ENCODE results near the gene MACO1. TPM values are rescaled to one million over a fixed set of nuclear protein-coding genes. Genes with fewer than 3 reads are reported as not detected.

The MACO1 gene
- total and polyA plus RNA-seq, 9 of the 15 experiments (the other 6 are each of a cell fraction or from before 2014, with no cell fraction given): 4.6 to 28.4 (median 21.7) TPM

DNA sequence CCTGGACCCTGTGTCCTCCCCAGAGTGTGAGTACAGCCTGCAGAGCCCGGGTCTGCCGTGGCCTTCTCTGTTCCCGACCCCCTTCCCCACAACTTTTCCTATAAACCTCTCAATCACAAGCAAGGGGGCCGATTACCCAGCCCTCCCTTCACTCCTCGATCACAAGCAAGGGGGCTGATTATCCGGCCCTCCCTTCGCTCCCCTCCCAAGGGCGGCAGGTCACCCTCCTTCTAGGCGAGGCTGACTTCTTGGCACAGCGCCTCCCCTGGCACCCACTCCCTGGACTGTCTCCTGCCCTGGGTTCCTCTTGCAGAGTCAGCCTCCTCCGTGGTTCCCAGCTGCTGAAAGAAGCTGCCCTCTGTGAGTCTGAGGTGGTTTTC is 100.4 kb downstream of the MACO1 start (continued):
- TF ChIP-seq NCOA2 (IDR thresholded peaks at IDR 0.05; ENCODE audit: partially characterized antibody in 2 of 2): no peak
- TF ChIP-seq CEBPB (tag; IDR thresholded peaks at IDR 0.05): no peak
- no peak for TF ChIP-seq ZNF324 (CRISPR knock-in tag; IDR thresholded peaks at IDR 0.05)
- TF ChIP-seq, protein P1, sequence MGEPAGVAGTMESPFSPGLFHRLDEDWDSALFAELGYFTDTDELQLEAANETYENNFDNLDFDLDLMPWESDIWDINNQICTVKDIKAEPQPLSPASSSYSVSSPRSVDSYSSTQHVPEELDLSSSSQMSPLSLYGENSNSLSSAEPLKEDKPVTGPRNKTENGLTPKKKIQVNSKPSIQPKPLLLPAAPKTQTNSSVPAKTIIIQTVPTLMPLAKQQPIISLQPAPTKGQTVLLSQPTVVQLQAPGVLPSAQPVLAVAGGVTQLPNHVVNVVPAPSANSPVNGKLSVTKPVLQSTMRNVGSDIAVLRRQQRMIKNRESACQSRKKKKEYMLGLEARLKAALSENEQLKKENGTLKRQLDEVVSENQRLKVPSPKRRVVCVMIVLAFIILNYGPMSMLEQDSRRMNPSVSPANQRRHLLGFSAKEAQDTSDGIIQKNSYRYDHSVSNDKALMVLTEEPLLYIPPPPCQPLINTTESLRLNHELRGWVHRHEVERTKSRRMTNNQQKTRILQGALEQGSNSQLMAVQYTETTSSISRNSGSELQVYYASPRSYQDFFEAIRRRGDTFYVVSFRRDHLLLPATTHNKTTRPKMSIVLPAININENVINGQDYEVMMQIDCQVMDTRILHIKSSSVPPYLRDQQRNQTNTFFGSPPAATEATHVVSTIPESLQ (CRISPR knock-in tag; IDR thresholded peaks at IDR 0.05): no peak
- no peak for TF ChIP-seq TCF3 (CRISPR knock-in tag; IDR thresholded peaks at IDR 0.05)
- TF ChIP-seq, protein P2, sequence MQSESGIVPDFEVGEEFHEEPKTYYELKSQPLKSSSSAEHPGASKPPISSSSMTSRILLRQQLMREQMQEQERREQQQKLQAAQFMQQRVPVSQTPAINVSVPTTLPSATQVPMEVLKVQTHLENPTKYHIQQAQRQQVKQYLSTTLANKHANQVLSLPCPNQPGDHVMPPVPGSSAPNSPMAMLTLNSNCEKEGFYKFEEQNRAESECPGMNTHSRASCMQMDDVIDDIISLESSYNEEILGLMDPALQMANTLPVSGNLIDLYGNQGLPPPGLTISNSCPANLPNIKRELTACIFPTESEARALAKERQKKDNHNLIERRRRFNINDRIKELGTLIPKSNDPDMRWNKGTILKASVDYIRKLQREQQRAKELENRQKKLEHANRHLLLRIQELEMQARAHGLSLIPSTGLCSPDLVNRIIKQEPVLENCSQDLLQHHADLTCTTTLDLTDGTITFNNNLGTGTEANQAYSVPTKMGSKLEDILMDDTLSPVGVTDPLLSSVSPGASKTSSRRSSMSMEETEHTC (IDR thresholded peaks at IDR 0.05): no peak

DNA sequence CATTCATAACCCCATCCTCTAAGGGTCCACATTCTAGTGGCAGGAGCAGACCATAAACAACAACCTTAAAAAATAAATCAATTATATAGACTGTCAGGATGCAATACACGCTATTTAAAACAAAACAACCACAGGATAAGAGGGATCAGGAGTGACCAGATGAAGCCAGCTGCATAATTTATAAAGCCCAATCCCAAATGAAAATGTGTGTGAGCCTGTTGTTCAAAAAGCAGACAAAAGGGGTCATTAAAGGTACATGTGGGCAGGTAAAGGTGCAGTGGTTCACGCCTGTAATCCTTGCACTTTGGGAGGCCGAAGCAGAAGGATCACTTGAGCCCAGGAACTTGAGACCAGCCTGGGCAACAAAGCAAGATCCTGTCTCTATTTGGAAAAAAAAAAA is 102.3 kb downstream of the MACO1 start:
- CTCF ChIA-PET (ENCODE audit: low intra/inter-chr PET ratio): no interaction called here
- no peak overlapping the region for H3K27ac ChIP-seq (ENCODE audit: extremely low read depth, low read depth, low read length)
- no peaks in the 10 kb centered on the region for H3K79me2 ChIP-seq (ENCODE audit: control insufficient read depth, insufficient read depth, low read length)
- no peak overlapping the region for H3K4me2 ChIP-seq (ENCODE audit: insufficient read depth, low read length)
- ATAC-seq (no peak), DNase-seq (ENCODE audit: extremely low read depth in 1 of 4, low spot score in 3 of 4) (no peak), FAIRE-seq (no peak)
- no peaks in the 10 kb centered on the region for H3K9me3 ChIP-seq (replicated peaks; ENCODE audit: control insufficient read depth, insufficient read depth, low read depth, low read length)
- H3K27me3 ChIP-seq (ENCODE audit: control insufficient read depth in 2 of 2, insufficient read depth in 2 of 2, low read length in 2 of 2): peaks cover 0 to 25% of the 10 kb centered on the region in 2 experiments; a peak in 3 of 5 replicates
- no TSS peak for BruUV-seq (replicated peaks)
- POLR2A ChIA-PET: no interaction called here
- peaks cover 11 to 46% of the 10 kb centered on the region in 2 experiments; a peak in 3 of 5 replicates for H3K4me1 ChIP-seq (replicated peaks in 1 of 2; ENCODE audit: control insufficient read depth in 2 of 2, insufficient read depth in 2 of 2, low read length in 2 of 2)
- TF ChIP-seq, protein P3, sequence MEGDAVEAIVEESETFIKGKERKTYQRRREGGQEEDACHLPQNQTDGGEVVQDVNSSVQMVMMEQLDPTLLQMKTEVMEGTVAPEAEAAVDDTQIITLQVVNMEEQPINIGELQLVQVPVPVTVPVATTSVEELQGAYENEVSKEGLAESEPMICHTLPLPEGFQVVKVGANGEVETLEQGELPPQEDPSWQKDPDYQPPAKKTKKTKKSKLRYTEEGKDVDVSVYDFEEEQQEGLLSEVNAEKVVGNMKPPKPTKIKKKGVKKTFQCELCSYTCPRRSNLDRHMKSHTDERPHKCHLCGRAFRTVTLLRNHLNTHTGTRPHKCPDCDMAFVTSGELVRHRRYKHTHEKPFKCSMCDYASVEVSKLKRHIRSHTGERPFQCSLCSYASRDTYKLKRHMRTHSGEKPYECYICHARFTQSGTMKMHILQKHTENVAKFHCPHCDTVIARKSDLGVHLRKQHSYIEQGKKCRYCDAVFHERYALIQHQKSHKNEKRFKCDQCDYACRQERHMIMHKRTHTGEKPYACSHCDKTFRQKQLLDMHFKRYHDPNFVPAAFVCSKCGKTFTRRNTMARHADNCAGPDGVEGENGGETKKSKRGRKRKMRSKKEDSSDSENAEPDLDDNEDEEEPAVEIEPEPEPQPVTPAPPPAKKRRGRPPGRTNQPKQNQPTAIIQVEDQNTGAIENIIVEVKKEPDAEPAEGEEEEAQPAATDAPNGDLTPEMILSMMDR (IDR thresholded peaks at IDR 0.05 in 2 of 3, conservative IDR thresholded peaks at IDR 0.05 in 1 of 3; ENCODE audit: insufficient read depth in 2 of 3, low read depth in 1 of 3, low read length in 3 of 3): peak in 2 of 3 experiments; percentile 4 to 32; a peak in 1 of 6 replicates
- peak in 1 of 2 experiments; percentile 28; a peak in 1 of 4 replicates for TF ChIP-seq RAD21 (CRISPR knock-in tag; conservative IDR thresholded peaks at IDR 0.05 in 1 of 2, IDR thresholded peaks at IDR 0.05 in 1 of 2)
- TF ChIP-seq ZNF717 (CRISPR knock-in tag; IDR thresholded peaks at IDR 0.05): no peak
- in situ Hi-C loops (cut with MboI) (no loop called here), intact Hi-C loops (cut with micrococcal nuclease) (no loop called here)
- H4K20me1 ChIP-seq (replicated peaks; ENCODE audit: control insufficient read depth, insufficient read depth, low read length): no peaks in the 10 kb centered on the region
- H3K4me3 ChIP-seq: no peak overlapping the region
- WGBS (ENCODE audit: insufficient coverage, low coverage, missing lambda C conversion rate): 15% methylated on average over 3 of the region's 3 CpGs
- H2AFZ ChIP-seq (ENCODE audit: low read depth, low read length): no peak overlapping the region
- no peaks in the 10 kb centered on the region for H3K9me1 ChIP-seq (ENCODE audit: control insufficient read depth, insufficient read depth, low read length)
- H3K9ac ChIP-seq (ENCODE audit: insufficient read depth in 1 of 2, low read depth in 2 of 2, low read length in 2 of 2): no peak overlapping the region
- H3K36me3 ChIP-seq (ENCODE audit: control insufficient read depth, insufficient read depth, low read length): no peaks in the 10 kb centered on the region

Measured in K562 (cell line).